Astrocyte (in vitro differentiated cells and primary cell): Measurements from ENCODE around the gene XIRP1. TPM values are rescaled to one million over a fixed set of nuclear protein-coding genes. Genes with fewer than 3 reads are reported as not detected.

Experiments
- DNase-seq: peaks from one replicate; pipeline ENCODE4 v3.0.0-alpha.2; 2010; ENCODE audit warnings: low read depth
- FAIRE-seq: peaks from 2 replicates; lab custom pipeline; 2011; peaks lifted over from hg19 to GRCh38; lab: Jason Lieb, UNC
- H2AFZ ChIP-seq: 2 replicates; pipeline ENCODE4 v1.6.0; 2012; ENCODE audit warnings: low read depth, low read length, inconsistent platforms
- H3K27ac ChIP-seq: 2 replicates; pipeline ENCODE4 v1.5.1; 2011; ENCODE audit warnings: low read depth, low read length, inconsistent platforms
- H3K27me3 ChIP-seq: 2 replicates; pipeline ENCODE4 v1.6.0; 2011; ENCODE audit warnings: low read length, inconsistent platforms; ENCODE audit not compliant: insufficient read depth
- H3K36me3 ChIP-seq: 2 replicates; pipeline ENCODE4 v1.5.1; 2011; ENCODE audit warnings: low read length, inconsistent platforms; ENCODE audit not compliant: insufficient read depth
- H3K4me1 ChIP-seq: 2 replicates; pipeline ENCODE4 v1.5.1; 2011; ENCODE audit warnings: low read length, inconsistent platforms; ENCODE audit not compliant: insufficient read depth
- H3K4me2 ChIP-seq: 2 replicates; pipeline ENCODE4 v1.6.0; 2012; ENCODE audit warnings: low read length, inconsistent platforms
- H3K4me3 ChIP-seq: 2 replicates; pipeline ENCODE4 v1.5.1; 2011; ENCODE audit warnings: low read depth, mild to moderate bottlenecking, low read length, inconsistent platforms; ENCODE audit not compliant: insufficient read depth
- H3K79me2 ChIP-seq: 2 replicates; pipeline ENCODE4 v1.6.0; 2012; ENCODE audit warnings: mild to moderate bottlenecking, low read length, inconsistent platforms; ENCODE audit not compliant: insufficient read depth
- H3K9ac ChIP-seq: 2 replicates; pipeline ENCODE4 v1.6.0; 2012; ENCODE audit warnings: mild to moderate bottlenecking, low read length, inconsistent platforms
- H3K9me3 ChIP-seq: 2 replicates; pipeline ENCODE4 v1.5.1; 2012; ENCODE audit warnings: low read depth, mild to moderate bottlenecking, low read length, inconsistent platforms; ENCODE audit not compliant: insufficient read depth
- H4K20me1 ChIP-seq: 2 replicates; pipeline ENCODE4 v1.6.0; 2012; ENCODE audit warnings: low read length, inconsistent platforms; ENCODE audit not compliant: insufficient read depth
- H3K27ac Mint-ChIP-seq: one replicate; pipeline ENCODE4 v1.8.0; 2021; ENCODE audit warnings: mild to moderate bottlenecking, mixed read lengths; ENCODE audit not compliant: unreplicated experiment
- H3K27me3 Mint-ChIP-seq: one replicate; pipeline ENCODE4 v1.8.0; 2021; ENCODE audit warnings: low read depth, mixed read lengths; ENCODE audit not compliant: unreplicated experiment
- H3K36me3 Mint-ChIP-seq: one replicate; pipeline ENCODE4 v1.8.0; 2021; ENCODE audit warnings: low read depth, mixed read lengths; ENCODE audit not compliant: unreplicated experiment
- H3K4me1 Mint-ChIP-seq: one replicate; pipeline ENCODE4 v1.8.0; 2021; ENCODE audit warnings: low read depth, mixed read lengths; ENCODE audit not compliant: unreplicated experiment
- H3K4me3 Mint-ChIP-seq: one replicate; pipeline ENCODE4 v1.8.0; 2021; ENCODE audit warnings: mild to moderate bottlenecking, moderate library complexity, mixed read lengths; ENCODE audit not compliant: unreplicated experiment
- H3K9me3 Mint-ChIP-seq: one replicate; pipeline ENCODE4 v1.8.0; 2021; ENCODE audit warnings: mild to moderate bottlenecking, mixed read lengths; ENCODE audit not compliant: unreplicated experiment
- EZH2 ChIP-seq: IDR thresholded peaks from 2 replicates; pipeline ENCODE4 v1.6.1; 2012; ENCODE audit warnings: mild to moderate bottlenecking, low read length, inconsistent platforms; ENCODE audit not compliant: insufficient read depth
- total RNA-seq: library from RNA; stranded (reverse); gene quantifications from 2 replicates; pipeline ENCODE4 v1.2.1, GENCODE V29; 2021
- TF ChIP-seq, protein P1 (sequence below): IDR thresholded peaks from 2 replicates; pipeline ENCODE4 v1.5.1; 2011; ENCODE audit warnings: low read depth, mild to moderate bottlenecking, inconsistent platforms, low read length, moderate library complexity; ENCODE audit not compliant: insufficient read depth

The XIRP1 gene
- total RNA-seq, 1 donor from 2014 or later = 1.1 TPM

DNA sequence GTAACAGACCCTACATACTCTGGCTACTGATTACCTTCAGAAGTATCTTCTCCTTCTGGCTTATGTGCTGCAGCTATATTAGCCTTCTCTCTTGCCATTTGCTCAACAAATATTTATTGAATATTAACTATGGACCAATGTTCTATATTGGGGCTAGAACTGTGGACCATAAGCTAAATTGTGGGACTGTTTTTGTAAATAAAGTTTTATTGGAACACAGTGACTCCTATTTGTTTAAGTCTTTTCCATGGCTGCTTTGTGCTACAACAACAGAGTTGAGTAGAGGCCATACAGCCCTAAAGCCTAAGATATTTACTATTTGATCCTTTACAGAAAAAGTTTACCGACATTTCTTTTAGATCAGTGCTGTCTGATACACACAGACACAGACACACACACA lies 20.3 kb upstream of the XIRP1 start:
- no peaks in the 10 kb centered on the region for H3K36me3 ChIP-seq
- H4K20me1 ChIP-seq = no peaks in the 10 kb centered on the region
- Mint-ChIP-seq H3K4me1 (peaks cover 9% of the 10 kb centered on the region), H3K36me3 (no peaks in the 10 kb centered on the region), H3K9me3 (no peaks in the 10 kb centered on the region), H3K27ac (no peak overlapping the region), H3K4me3 (no peak overlapping the region), H3K27me3 (peaks cover 7% of the 10 kb centered on the region)
- no peak overlapping the region for H2AFZ ChIP-seq
- DNase-seq (no peak), FAIRE-seq (no peak)
- no peak overlapping the region for H3K27ac ChIP-seq
- peaks cover 3% of the 10 kb centered on the region for H3K27me3 ChIP-seq
- H3K9me3 ChIP-seq = no peaks in the 10 kb centered on the region
- H3K4me3 ChIP-seq = no peak overlapping the region
- TF ChIP-seq EZH2 = no peak
- H3K4me1 ChIP-seq = no peaks in the 10 kb centered on the region
- no peak overlapping the region for H3K4me2 ChIP-seq
- no peaks in the 10 kb centered on the region for H3K79me2 ChIP-seq
- H3K9ac ChIP-seq = no peak overlapping the region

GRCh38 chr3:39211332-39212130 lies 19.1 kb upstream of the XIRP1 start:
- H3K79me2 ChIP-seq = no peaks in the 10 kb centered on the region
- TF ChIP-seq EZH2 = no peak
- TF ChIP-seq, protein P1, sequence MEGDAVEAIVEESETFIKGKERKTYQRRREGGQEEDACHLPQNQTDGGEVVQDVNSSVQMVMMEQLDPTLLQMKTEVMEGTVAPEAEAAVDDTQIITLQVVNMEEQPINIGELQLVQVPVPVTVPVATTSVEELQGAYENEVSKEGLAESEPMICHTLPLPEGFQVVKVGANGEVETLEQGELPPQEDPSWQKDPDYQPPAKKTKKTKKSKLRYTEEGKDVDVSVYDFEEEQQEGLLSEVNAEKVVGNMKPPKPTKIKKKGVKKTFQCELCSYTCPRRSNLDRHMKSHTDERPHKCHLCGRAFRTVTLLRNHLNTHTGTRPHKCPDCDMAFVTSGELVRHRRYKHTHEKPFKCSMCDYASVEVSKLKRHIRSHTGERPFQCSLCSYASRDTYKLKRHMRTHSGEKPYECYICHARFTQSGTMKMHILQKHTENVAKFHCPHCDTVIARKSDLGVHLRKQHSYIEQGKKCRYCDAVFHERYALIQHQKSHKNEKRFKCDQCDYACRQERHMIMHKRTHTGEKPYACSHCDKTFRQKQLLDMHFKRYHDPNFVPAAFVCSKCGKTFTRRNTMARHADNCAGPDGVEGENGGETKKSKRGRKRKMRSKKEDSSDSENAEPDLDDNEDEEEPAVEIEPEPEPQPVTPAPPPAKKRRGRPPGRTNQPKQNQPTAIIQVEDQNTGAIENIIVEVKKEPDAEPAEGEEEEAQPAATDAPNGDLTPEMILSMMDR = no peak
- Mint-ChIP-seq H3K4me1 (peaks cover 9% of the 10 kb centered on the region), H3K36me3 (peaks cover 3% of the 10 kb centered on the region), H3K27me3 (peaks cover 13% of the 10 kb centered on the region), H3K9me3 (no peaks in the 10 kb centered on the region), H3K4me3 (no peak overlapping the region), H3K27ac (no peak overlapping the region)
- no peak overlapping the region for H3K9ac ChIP-seq
- no peak overlapping the region for H2AFZ ChIP-seq
- no peaks in the 10 kb centered on the region for H3K4me1 ChIP-seq
- no peak overlapping the region for H3K27ac ChIP-seq
- no peaks in the 10 kb centered on the region for H4K20me1 ChIP-seq
- FAIRE-seq = no peak
- no peak overlapping the region for H3K4me3 ChIP-seq
- H3K4me2 ChIP-seq = no peak overlapping the region
- no peaks in the 10 kb centered on the region for H3K36me3 ChIP-seq
- H3K27me3 ChIP-seq = peaks cover 7% of the 10 kb centered on the region
- DNase-seq = no peak
- H3K9me3 ChIP-seq = no peaks in the 10 kb centered on the region

DNA sequence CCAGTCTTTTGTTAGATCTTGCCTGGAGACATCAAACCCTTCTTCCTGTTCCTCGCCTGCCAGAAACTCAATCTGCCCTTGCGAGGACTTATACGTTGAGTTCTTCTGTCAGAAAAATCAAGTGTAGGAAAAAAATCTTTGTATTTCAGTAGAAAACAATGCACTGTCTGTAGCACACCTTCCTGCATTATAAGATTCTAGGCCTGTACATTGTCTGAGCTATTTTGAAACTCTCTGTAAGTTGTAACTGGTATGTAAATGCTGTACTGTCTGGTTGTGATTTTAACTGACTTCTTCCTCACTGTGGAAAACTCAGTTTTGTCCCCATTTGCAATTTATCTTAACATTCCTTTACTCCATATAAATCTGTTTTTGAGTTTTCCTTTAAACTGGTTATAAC lies 17.7 kb upstream of the XIRP1 start:
- DNase-seq (no peak), FAIRE-seq (no peak)
- no peak overlapping the region for H3K27ac Mint-ChIP-seq
- Histone ChIP-seq H3K4me3 (no peak overlapping the region), H3K9ac (no peak overlapping the region), H3K4me2 (no peak overlapping the region), H3K9me3 (no peaks in the 10 kb centered on the region), H3K27me3 (peaks cover 10% of the 10 kb centered on the region), H3K79me2 (no peaks in the 10 kb centered on the region), H3K4me1 (no peaks in the 10 kb centered on the region), H4K20me1 (no peaks in the 10 kb centered on the region), H3K36me3 (no peaks in the 10 kb centered on the region), H3K27ac (no peak overlapping the region), H2AFZ (no peak overlapping the region)
- peaks cover 4% of the 10 kb centered on the region for H3K36me3 Mint-ChIP-seq
- peaks cover 7% of the 10 kb centered on the region for H3K4me1 Mint-ChIP-seq
- H3K9me3 Mint-ChIP-seq = peaks cover 2% of the 10 kb centered on the region
- TF ChIP-seq, protein P1 = no peak
- TF ChIP-seq EZH2 = no peak
- H3K27me3 Mint-ChIP-seq = peaks cover 17% of the 10 kb centered on the region
- no peak overlapping the region for H3K4me3 Mint-ChIP-seq
